ENCODE results near the gene SNX19.

SNX19 gene

DNA sequence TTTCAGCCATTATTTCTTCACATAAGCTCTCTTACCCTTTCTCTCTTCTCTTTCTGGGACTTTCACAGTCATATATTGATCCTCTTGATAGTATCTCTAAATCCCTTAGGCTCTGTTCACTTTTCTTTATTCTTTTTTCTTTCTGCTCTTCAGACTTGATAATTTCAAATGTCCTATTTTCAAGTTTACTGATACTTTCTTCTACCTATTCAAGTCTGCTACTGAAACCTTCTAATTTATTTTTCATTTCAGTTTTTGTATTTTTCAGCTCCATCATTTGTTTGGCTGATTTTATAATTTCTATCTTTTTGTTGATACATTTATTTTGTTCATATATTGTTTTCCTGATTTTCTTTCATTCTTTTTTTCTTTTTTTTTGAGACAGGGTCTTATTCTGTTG lies 79.1 kb downstream of the SNX19 start:
- no peak for DNase-seq

DNA sequence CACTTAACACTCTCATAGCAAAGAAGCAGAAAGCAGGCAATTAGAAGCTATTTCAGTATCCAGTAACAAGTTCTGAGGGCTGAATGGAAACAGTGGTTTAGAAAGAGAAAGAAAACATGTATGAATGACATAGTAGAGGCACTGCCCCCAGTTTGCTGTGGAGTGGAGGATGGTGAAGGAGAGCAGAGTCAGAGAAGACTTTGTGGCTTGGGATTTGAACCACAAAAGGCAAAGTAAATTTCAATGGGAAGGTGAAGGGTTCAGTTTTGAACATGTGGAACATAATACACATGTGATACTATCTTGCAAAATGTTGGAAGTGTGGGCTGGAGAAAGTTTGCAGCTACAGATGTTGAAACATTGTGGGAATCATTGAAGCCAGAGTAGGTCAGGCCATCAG lies 81.4 kb downstream of the SNX19 start:
- DNase-seq: no peak

DNA sequence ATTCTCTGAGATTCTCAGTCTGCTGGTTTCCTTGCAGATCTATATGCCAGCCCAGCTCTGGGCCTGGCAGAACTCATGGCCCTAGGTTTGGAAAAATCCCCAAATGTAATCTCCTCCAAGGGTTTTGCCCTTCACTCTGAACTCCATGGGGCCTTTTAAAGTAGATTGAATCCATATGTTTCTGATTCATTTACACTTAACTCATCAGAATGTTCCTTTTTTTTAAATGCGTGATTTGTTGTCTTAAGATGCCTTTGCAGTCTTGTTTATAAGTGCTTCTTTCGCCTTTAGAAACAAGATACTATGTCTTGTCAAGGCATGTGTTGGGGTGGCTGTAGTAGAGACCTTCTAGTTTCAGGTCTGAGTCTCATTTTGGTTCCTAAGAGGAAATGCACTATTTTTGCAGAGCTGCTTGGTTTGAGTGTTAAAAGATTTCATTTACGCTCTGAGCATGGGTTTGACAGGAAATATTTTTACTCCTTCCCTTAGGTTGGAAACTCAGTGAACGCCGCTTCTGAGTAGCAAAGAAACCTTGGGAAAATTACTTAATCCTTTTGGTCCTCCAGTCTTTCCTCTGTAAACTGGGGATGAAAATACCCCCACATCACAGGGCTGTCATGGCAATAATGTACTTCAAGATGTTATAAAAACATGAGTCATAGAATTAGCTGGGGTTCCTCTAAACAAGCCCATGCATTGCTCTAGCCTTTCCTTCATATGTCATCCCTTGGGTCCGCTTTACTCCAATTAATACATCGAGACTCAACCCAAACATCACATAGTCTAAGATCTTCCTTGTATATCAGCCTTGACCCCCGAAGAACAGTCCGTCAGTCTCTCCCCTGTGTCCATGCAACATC lies 83.5 kb downstream of the SNX19 start:
- no peak for DNase-seq

DNA sequence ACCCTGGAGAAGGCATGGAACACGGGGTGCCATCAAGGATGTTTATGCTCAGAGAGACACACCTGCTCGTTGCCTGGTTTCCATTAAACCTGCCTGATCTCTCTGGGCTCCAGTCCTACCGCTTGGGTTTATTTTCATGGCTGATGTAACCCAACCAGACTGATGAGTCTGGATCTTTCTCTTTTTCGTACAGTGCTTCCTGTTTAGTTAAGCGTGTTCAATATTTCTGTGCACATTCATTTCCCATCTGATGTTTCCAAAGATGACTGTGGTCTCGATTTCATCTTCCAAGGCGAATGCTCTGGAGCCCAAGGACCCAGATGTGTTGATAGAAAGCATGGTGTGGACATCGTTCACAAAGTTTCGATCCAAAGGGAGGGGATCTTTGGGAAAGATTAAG lies 84.3 kb downstream of the SNX19 start:
- no peak for DNase-seq

DNA sequence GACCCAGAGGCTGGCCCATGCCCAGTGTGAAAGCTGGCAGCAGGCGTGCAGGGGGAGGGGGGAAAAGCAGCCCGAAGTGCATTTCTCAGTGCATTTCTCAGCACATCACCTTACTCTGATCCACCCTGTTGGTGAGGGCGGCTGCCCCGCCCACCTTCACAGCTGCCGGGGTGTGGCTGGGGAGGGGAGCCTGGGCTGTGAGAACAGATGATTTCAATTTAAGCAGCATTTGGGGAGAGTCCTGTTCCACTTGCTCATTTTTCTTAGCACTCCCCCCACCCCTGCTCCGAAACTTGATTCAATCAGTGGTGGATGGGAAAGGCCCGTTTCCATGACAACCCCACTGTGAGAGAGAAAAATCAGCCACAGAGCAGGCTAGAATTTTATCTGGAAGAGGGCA lies 84.8 kb downstream of the SNX19 start:
- no peak for DNase-seq

DNA sequence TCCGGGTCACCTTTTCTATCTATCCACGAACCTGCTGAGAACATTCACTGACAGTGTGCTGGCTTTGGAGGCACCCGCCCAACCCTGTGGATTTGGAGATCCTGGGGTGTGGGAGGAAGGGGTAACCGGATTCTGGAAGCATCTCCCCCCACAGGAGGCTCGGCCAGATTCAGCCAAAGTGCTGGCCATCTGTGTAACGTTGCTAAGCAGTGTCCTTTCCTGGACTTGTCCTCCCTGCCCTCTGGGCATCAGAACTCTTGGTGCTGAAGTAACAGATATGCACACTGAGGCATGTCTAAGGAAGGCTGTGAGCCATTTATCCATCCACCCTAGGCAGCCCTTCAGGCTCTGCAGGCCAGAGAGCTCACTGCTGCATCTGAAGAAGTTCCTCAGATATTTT lies 85.7 kb downstream of the SNX19 start:
- DNase-seq: no peak

DNA sequence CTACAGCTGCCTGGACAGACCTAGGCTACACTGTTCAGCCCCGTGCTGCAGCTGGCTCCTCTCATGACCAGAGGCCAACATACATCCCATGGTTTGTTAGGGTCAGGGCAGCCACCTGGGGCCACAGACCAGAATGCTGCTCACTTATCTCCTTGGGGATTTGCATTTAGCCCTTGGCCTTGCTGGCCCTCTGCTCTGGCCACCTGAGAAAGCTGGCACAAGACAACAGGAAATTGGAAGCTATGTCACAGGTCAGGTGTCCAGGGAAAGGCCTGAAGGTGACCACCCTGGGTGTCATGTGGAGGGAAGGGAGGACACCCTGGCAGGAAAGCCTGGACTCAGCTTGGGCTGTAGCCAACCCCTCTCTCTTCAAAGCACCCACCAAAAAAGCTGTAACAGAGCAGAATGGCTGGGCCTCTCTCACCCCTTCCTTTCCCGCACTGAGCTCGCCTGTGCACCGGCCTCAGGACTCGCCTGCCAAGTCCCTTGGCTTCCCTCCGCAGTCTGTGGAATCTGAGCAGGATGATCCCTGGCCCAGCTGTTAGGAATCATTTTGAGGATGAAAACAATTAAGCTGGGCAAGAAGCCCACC lies 86.3 kb downstream of the SNX19 start:
- no peak for DNase-seq

DNA sequence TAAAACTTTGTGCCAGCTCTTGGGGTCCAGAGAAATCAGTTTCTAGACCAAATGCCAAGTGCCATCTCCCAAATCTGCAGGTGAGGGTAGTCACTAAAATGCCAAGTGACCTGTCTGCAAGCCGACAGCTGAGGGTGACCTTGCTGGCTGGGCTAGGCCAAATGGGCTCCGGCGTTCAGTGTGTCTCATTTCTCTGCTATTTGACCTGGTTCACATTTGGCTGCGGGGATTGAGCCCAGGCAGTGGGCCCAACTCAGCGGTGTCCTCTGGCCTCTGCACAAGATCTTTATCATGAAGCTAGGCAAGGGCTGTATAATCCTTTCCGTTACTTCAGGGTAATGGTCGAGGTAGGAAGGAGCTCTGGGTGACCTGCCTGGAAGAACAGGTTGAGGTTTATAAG lies 87.5 kb downstream of the SNX19 start:
- no peak for DNase-seq

DNA sequence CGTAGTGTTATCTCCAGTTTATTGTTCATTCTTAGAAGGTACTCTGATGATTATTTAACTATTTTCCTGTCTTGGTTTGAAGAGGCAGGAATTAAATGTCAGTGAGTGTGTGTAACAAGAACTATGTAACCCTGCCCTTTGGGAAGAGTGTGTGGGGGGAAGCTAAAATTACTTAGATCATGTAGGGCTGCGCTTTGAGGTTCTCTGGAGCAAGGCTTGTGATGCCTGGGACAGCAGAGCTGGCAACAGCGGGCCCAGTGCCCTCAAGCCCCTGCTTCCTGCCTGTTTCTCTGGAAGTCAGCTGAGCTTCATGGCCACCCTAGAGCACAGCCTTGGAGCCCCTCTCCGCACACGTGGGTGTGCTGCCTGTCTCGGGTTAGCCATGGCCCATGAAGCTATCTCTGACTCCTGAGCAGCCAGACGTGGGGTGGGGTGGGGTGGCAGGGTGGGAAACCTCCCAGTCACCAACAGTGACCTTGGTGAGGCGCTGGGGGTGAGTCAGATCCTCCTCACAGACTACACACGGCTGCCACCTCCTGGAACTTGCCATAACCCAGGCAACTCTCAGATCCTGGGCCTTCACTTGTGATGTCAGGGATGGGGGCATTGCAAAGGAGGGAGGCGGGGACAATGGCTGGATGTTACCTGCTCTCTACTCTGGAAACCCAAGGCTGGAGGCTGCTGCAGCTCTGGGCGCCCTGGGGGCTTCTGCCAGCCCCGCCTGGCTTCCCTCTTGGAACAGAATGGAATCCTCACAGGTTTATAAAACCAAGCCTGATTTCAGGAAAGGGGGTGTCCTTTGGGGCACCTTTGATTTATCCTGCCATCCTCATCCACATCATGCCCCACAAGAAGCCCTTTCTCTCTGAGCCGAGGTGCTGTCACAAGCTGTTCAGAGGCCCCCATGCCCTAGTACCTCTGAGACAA lies 88.6 kb downstream of the SNX19 start:
- DNase-seq: no peak

DNA sequence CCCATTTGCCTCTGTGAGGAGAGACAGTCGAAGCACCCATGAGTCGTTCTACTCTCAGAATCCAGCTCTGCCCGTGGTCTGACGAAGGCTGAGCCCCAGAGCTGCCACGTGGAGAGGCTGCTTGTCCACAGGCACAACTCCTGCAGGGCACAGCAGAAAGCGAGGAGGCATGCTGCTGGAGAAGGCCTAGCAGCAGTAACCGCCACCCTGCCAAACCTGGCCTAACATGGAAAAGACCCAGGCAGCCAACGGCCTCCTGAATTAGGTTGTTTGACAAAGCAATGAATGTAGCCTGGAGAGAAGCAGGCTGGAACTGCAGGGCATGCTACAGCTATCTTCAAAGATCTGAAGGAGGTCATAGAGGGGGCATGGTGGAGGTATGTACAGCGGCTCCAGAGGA lies 89.7 kb downstream of the SNX19 start:
- no peak for DNase-seq

DNA sequence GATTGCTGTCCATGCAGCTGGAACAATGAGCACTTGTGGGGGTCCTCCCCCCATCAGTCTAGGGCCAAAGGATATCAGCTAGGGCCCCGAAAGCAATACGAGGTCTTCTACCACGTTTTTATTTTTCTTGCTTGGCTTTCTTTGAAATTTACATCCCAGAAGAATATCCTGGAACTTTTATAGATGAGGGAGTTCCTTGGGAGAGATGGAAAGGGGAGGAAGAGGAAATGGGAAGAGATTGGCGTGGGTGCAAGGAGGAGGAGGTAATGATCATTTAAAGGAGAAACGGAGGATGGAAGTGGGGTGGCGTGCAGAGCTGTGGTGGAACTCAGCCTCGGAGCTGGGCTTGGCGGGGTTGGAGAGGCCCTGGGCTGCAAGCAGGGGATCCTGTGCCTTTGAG lies 90.3 kb downstream of the SNX19 start:
- no peak for DNase-seq

DNA sequence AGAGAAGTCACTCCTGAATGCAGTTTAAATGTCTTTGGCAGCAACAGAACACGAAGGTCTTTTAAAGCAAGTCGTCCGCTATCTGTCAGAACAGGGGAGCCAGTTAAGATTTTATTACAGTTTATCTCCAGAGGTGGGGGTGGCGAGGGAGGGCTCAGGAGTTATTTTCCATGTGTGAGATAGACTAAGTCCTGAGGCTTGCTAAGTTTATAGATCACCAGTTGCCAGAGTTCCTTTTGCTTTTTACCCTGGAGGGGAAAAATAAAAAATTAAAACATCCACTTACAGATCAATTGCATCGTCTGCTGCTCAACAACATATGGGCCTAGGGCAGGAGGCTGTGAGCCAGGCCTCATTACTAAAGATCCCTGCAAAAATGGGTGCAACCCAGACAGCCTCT lies 90.7 kb downstream of the SNX19 start:
- DNase-seq: no peak
